Loucy (cell line): ENCODE measurements around the gene ABLIM2.

Experiments
- H2AFZ ChIP-seq: fragments of 200-600 bp; sonication (generic); 2 replicates; pipeline ENCODE4 v1.6.0; 2016; ENCODE audit warnings: antibody characterized with exemption, mild to moderate bottlenecking, low read length, moderate library complexity
- H3F3A ChIP-seq: fragments of 200-600 bp; 2 replicates; pipeline ENCODE4 v1.6.0; 2016; ENCODE audit warnings: antibody characterized with exemption, low read depth, mild to moderate bottlenecking
- H3K27me3 ChIP-seq: fragments of 200-600 bp; sonication (generic); 2 replicates; pipeline ENCODE4 v1.6.1; 2014; ENCODE audit warnings: low read length, mild to moderate bottlenecking; ENCODE audit not compliant: insufficient read depth, poor library complexity, severe bottlenecking
- H3K36me3 ChIP-seq: fragments of 200-600 bp; sonication (generic); 2 replicates; pipeline ENCODE4 v1.6.1; 2016; ENCODE audit warnings: low read length; ENCODE audit not compliant: insufficient read depth
- H3K4me1 ChIP-seq: fragments of 200-600 bp; sonication (generic); 2 replicates; pipeline ENCODE4 v1.5.1; 2014; ENCODE audit warnings: low read length, mild to moderate bottlenecking; ENCODE audit not compliant: insufficient read depth, poor library complexity, severe bottlenecking
- H3K4me2 ChIP-seq: fragments of 200-600 bp; sonication (generic); 2 replicates; pipeline ENCODE4 v1.6.0; 2014; ENCODE audit warnings: antibody characterized with exemption, low read length, low read depth, mild to moderate bottlenecking; ENCODE audit not compliant: poor library complexity, severe bottlenecking
- H3K4me3 ChIP-seq: fragments of 200-600 bp; sonication (generic); 2 replicates; pipeline ENCODE4 v1.5.1; 2014; ENCODE audit warnings: low read length, mild to moderate bottlenecking, mixed read lengths; ENCODE audit not compliant: poor library complexity, severe bottlenecking
- H3K79me2 ChIP-seq: fragments of 200-600 bp; sonication (generic); 2 replicates; pipeline ENCODE4 v1.6.1; 2014; ENCODE audit warnings: low read length; ENCODE audit not compliant: insufficient read depth
- H3K9ac ChIP-seq: fragments of 200-600 bp; sonication (generic); 2 replicates; pipeline ENCODE4 v1.6.0; 2014; ENCODE audit warnings: mild to moderate bottlenecking, low read depth, low read length, moderate library complexity; ENCODE audit not compliant: poor library complexity, severe bottlenecking
- H3K9me2 ChIP-seq: fragments of 200-600 bp; sonication (generic); replicated peaks from 2 replicates; pipeline ENCODE4 v1.6.1; 2016; ENCODE audit warnings: low read depth, low read length, mixed read lengths
- H3K9me3 ChIP-seq: fragments of 200-600 bp; sonication (generic); 2 replicates; pipeline ENCODE4 v1.6.1; 2014; ENCODE audit warnings: mild to moderate bottlenecking, antibody characterized with exemption, low read length, low read depth; ENCODE audit not compliant: insufficient read depth
- H4K20me1 ChIP-seq: fragments of 200-600 bp; sonication (generic); 2 replicates; pipeline ENCODE4 v1.6.0; 2014; ENCODE audit warnings: antibody characterized with exemption, low read length, mild to moderate bottlenecking; ENCODE audit not compliant: insufficient read depth, poor library complexity, severe bottlenecking
- CTCF ChIP-seq: fragments of 200-600 bp; sonication (generic); conservative IDR thresholded peaks from 2 replicates; pipeline ENCODE4 v1.5.1; 2014; ENCODE audit warnings: mild to moderate bottlenecking, antibody characterized with exemption, low read length
- EZH2phosphoT487 ChIP-seq: fragments of 200-600 bp; IDR thresholded peaks from 2 replicates; pipeline ENCODE4 v1.6.1; 2018; ENCODE audit warnings: antibody characterized with exemption, mild to moderate bottlenecking, moderate library complexity, borderline replicate concordance

Gene ABLIM2

GRCh38 chr4:8097721-8098345 is 60.8 kb downstream of the ABLIM2 start:
- Histone ChIP-seq H3K9ac (no peak overlapping the region), H3K4me2 (no peak overlapping the region), H3K4me1 (no peaks in the 10 kb centered on the region), H2AFZ (no peak overlapping the region), H3K9me2 (no peaks in the 10 kb centered on the region), H4K20me1 (no peaks in the 10 kb centered on the region), H3K79me2 (no peaks in the 10 kb centered on the region), H3F3A (no peaks in the 10 kb centered on the region), H3K27me3 (no peaks in the 10 kb centered on the region), H3K9me3 (peaks cover 8% of the 10 kb centered on the region; the same call in 1 of the 2 replicates), H3K4me3 (no peak overlapping the region), H3K36me3 (no peaks in the 10 kb centered on the region)
- no peak for TF ChIP-seq CTCF
- no peak for TF ChIP-seq EZH2phosphoT487

- TF ChIP-seq EZH2phosphoT487 (no peak), CTCF (no peak)
- Histone ChIP-seq H3K9me3 (peaks cover 8% of the 10 kb centered on the region; the same call in 1 of the 2 replicates), H3K4me1 (no peaks in the 10 kb centered on the region), H3F3A (no peaks in the 10 kb centered on the region), H3K27me3 (no peaks in the 10 kb centered on the region), H3K4me3 (no peak overlapping the region), H3K4me2 (no peak overlapping the region), H3K9me2 (no peaks in the 10 kb centered on the region), H3K36me3 (no peaks in the 10 kb centered on the region), H2AFZ (no peak overlapping the region), H3K9ac (no peak overlapping the region), H3K79me2 (no peaks in the 10 kb centered on the region), H4K20me1 (no peaks in the 10 kb centered on the region)
Observed at GRCh38 chr4:8097141-8097541, 61.5 kb downstream of the ABLIM2 start.

- Histone ChIP-seq H3K27me3 (no peaks in the 10 kb centered on the region), H2AFZ (no peak overlapping the region), H3K9ac (no peak overlapping the region), H4K20me1 (no peaks in the 10 kb centered on the region), H3K36me3 (no peaks in the 10 kb centered on the region), H3K4me2 (no peak overlapping the region), H3K4me3 (no peak overlapping the region), H3F3A (no peaks in the 10 kb centered on the region), H3K4me1 (no peaks in the 10 kb centered on the region), H3K9me3 (peaks cover 8% of the 10 kb centered on the region; the same call in 1 of the 2 replicates), H3K9me2 (no peaks in the 10 kb centered on the region), H3K79me2 (no peaks in the 10 kb centered on the region)
- TF ChIP-seq CTCF (no peak), EZH2phosphoT487 (no peak)
Observed at GRCh38 chr4:8096690-8097061, 61.9 kb downstream of the ABLIM2 start.
